Pancreas (tissue), 10 donors: ENCODE measurements around the gene TMEM30A. TPM values are rescaled to one million over a fixed set of nuclear protein-coding genes. Genes with fewer than 3 reads are reported as not detected.
A peak's percentile ranks its signal among the peaks of the same experiment; 100 is the strongest.

Experiments used
- ATAC-seq, 4 donors: fragments of 200-7000 bp; cut with Tn5 transposase; one replicate each; pipeline versions ENCODE4 v1.8.0 to v1.9.1; 2020; ENCODE audit warnings: mild to moderate bottlenecking in 4 of 4, moderate library complexity in 4 of 4
- DNase-seq, 6 donors: peaks; one replicate each; pipeline ENCODE4 v3.0.0-alpha.2; 2020
- FAIRE-seq: peaks from 2 replicates; lab custom pipeline; 2012; peaks lifted over from hg19 to GRCh38; lab: Jason Lieb, UNC
- H3K27ac ChIP-seq, 4 donors: fragments of 200-600 bp; sonication (generic); 1 replicate in 3 of 4; 2 replicates in 1 of 4; pipeline versions ENCODE4 v1.5.0 to v1.8.0; 2020
- H3K27me3 ChIP-seq, 4 donors: fragments of 200-600 bp; one replicate each; pipeline ENCODE4 v1.8.0; 2021
- H3K36me3 ChIP-seq, 3 donors: fragments of 200-600 bp; sonication (generic) in 1 of 3; one replicate each; pipeline versions ENCODE4 v1.5.0 to v1.8.0; 2020 to 2021
- H3K4me1 ChIP-seq, 3 donors: fragments of 200-600 bp; one replicate each; pipeline ENCODE4 v1.8.0; 2021
- H3K4me3 ChIP-seq, 4 donors: fragments of 200-600 bp; sonication (generic) in 2 of 4; one replicate each; pipeline versions ENCODE4 v1.5.0 to v1.8.0; 2020 to 2021
- H3K9me3 ChIP-seq, 4 donors: fragments of 200-600 bp; one replicate each; pipeline ENCODE4 v1.8.0; 2021
- CTCF ChIP-seq, 4 donors: fragments of 200-600 bp; sonication (generic) in 3 of 4; IDR thresholded peaks; one replicate each; pipeline versions ENCODE4 v1.5.0 to v1.8.0; 2021; ENCODE audit warnings: antibody characterized with exemption in 4 of 4
- WGBS, 2 donors: extraction: QIAGEN DNeasy Blood & Tissue Kit; methylation state at CpG; one replicate each; pipeline ENCODE4 v1.1.7; 2013; 5-methylcytosine and 5-hydroxymethylcytosine counted together
- intact Hi-C, 3 donors: fragments of 100-400 bp; cut with DNase I; formaldehyde crosslinking; loops; one replicate each; pipeline versions ENCODE4 v1.11.1 to v1.14.2; 2022
- polyA plus RNA-seq, 2 donors: library from polyadenylated mRNA; stranded (reverse); fragments of 200-250 nt; gene quantifications; one replicate each; pipeline ENCODE4 v1.2.3, GENCODE V29; 2013
- total RNA-seq, 6 donors: library from RNA; stranded (reverse); fragmentation: NEBNext Ultra II Directional in 4 of 6; extraction: Animal tissue kit (Norgen Biotek cat#: 25700) in 4 of 6; gene quantifications; one replicate each; pipeline versions ENCODE4 v1.2.1 to v1.2.4, GENCODE V29; 2021 to 2023
- donor health status: healthy with polysubstance abuse.
- donor health status: DM: no; HTN: no; CAD: no; lungs with moderate emphysema.
- donor health status: DM: no; HTN: no; CAD: no.
- donor health status: control.
- donor health status: control.
- donor health status: Bipolar disorder and iron deficiency.
- donor health status: DM: yes; HTN: yes; CAD: no.
- donor health status: DM: no; HTN: no; CAD: no.
- donor health status: DM: no; HTN: no; CAD: no.
- donor health status: DM: yes; HTN: yes; CAD: no.

Gene TMEM30A
- total RNA-seq (10 to 100 TPM; 61.4 to 85.5 (median 70.5) TPM), polyA plus RNA-seq (10 to 100 TPM; 21.2 to 44.5 TPM)

GRCh38 chr6:75284632-75285282, at the start of gene TMEM30A:
Gene TMEM30A (minus strand): TSS chr6:75284792. CDS start chr6:75284638, 154 bp downstream.
- peak within 1 kb of the TSS; percentile 59 to 88 (median 79) for H3K4me3 ChIP-seq
- intact Hi-C loops, result no loop called here
- WGBS, 2 donors, result 0% methylated on average over 55 of the region's 55 CpGs
- no peaks in the 10 kb centered on the region for H3K36me3 ChIP-seq
- no peaks in the 10 kb centered on the region for H3K9me3 ChIP-seq
- H3K4me1 ChIP-seq, result peaks cover 8 to 50% (median 45%) of the 10 kb centered on the region in 3 donors
- no peaks in the 10 kb centered on the region for H3K27me3 ChIP-seq
- TF ChIP-seq CTCF (IDR thresholded peaks at IDR 0.05), result no peak
- FAIRE-seq (peak; percentile 95), ATAC-seq (peak; percentile 96 to 98 (median 98)), DNase-seq (peak; percentile 95 to 99 (median 97))
- H3K27ac ChIP-seq, result peak within 1 kb of the TSS; percentile 79 to 94 (median 87)

- no peaks in the 10 kb centered on the region for H3K36me3 ChIP-seq
- 28 to 34% methylated on average over 2 of the region's 2 CpGs for WGBS, 2 donors
- ATAC-seq (no peak), FAIRE-seq (no peak), DNase-seq (no peak)
- no peaks in the 10 kb centered on the region for H3K9me3 ChIP-seq
- no peak for TF ChIP-seq CTCF (IDR thresholded peaks at IDR 0.05)
- H3K4me1 ChIP-seq, result no peaks in the 10 kb centered on the region
- no peak overlapping the region for H3K4me3 ChIP-seq
- no peaks in the 10 kb centered on the region for H3K27me3 ChIP-seq
- no peak overlapping the region for H3K27ac ChIP-seq
- intact Hi-C loops, result no loop called here
Measured at GRCh38 chr6:75333676-75334200, 49.1 kb upstream of the TMEM30A start.

- no peaks in the 10 kb centered on the region for H3K9me3 ChIP-seq
- TF ChIP-seq CTCF (IDR thresholded peaks at IDR 0.05), result no peak
- ATAC-seq (no peak), FAIRE-seq (no peak), DNase-seq (no peak)
- WGBS, 2 donors, result 94% methylated on average over 2 of the region's 2 CpGs
- no peaks in the 10 kb centered on the region for H3K27me3 ChIP-seq
- no peaks in the 10 kb centered on the region for H3K4me1 ChIP-seq
- H3K27ac ChIP-seq, result no peak overlapping the region
- H3K4me3 ChIP-seq, result no peak overlapping the region
- intact Hi-C loops, result no loop called here
- no peaks in the 10 kb centered on the region for H3K36me3 ChIP-seq
Measured at GRCh38 chr6:75331151-75331550, 46.6 kb upstream of the TMEM30A start.

GRCh38 chr6:75329703-75330102, 45.1 kb upstream of the TMEM30A start:
- Histone ChIP-seq H3K4me1 (no peaks in the 10 kb centered on the region), H3K36me3 (no peaks in the 10 kb centered on the region), H3K9me3 (no peaks in the 10 kb centered on the region), H3K27ac (no peak overlapping the region), H3K27me3 (no peaks in the 10 kb centered on the region), H3K4me3 (no peak overlapping the region)
- no peak for TF ChIP-seq CTCF (IDR thresholded peaks at IDR 0.05)
- WGBS, 2 donors, result 90 to 91% methylated on average over 1 of the region's 1 CpG
- ATAC-seq (no peak), DNase-seq (no peak), FAIRE-seq (no peak)
- intact Hi-C loops, result no loop called here

GRCh38 chr6:75327807-75328206, 43.2 kb upstream of the TMEM30A start:
- DNase-seq (no peak), FAIRE-seq (no peak), ATAC-seq (no peak)
- TF ChIP-seq CTCF (IDR thresholded peaks at IDR 0.05), result no peak
- no peaks in the 10 kb centered on the region for H3K36me3 ChIP-seq
- no peaks in the 10 kb centered on the region for H3K9me3 ChIP-seq
- no peaks in the 10 kb centered on the region for H3K27me3 ChIP-seq
- no peak overlapping the region for H3K27ac ChIP-seq
- H3K4me3 ChIP-seq, result no peak overlapping the region
- intact Hi-C loops, result no loop called here
- H3K4me1 ChIP-seq, result no peaks in the 10 kb centered on the region
- 67 to 78% methylated on average over 1 of the region's 1 CpG for WGBS, 2 donors
